Measurements from ENCODE around the gene CNBD2. TPM values are rescaled to one million over a fixed set of nuclear protein-coding genes. Genes with fewer than 3 reads are reported as not detected.
A peak's percentile ranks its signal among the peaks of the same experiment; 100 is the strongest.
"Not testable (repeated sequence)": the region's sequence is repeated elsewhere in the genome, so short reads cannot be mapped to it uniquely, and the experiment has no call there.

Gene CNBD2
- polyA plus RNA-seq, 3 donors, result 8.0 to 11.3 (median 9.3) TPM

DNA sequence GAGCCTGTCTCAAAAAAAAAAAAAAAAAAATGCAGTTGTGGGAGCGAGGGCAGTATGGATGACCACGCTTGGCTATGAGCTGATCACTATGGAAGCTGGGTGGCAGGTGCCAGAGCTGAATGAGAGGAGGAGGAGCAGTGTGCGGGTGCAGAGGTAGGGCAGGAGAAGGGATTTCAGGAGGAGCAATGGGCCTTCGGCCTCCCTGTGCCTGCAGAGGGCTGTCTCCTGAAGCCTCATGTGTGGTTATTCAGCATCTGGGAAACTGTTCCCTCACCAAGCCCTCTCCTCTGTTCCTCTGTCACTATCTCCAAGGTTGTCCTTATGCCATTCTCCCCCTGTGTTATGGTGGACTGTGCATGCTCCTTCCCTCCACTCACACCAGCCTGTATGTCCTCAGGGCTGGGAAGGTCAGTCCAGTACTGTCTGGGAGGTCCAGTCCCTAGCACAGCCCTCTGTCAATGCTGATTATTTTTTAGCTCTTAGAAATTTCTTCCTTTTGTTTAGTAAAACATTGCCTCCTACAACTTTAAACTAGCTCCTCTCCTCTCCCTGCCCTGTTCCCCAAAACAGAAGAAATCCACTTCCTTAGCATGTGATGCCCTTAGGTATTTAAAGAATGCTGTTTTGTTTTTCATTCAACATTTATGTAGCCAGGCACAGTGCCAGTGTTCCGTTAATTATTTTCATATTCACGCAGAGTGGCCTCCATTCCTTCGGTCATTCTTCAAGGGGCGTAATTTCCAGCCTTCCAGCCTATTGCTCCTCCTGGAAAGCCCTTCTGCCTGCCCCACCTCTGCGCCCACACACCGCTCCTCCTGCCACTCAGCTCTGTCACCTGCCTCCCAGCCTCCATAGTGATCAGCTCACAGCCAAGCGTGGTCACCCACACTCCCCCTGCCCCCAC lies 48.9 kb downstream of the CNBD2 start:
- H3K9me3 Mint-ChIP-seq, result peaks cover 0 to 1% (median 0%) of the 10 kb centered on the region in 7 donors
- peaks cover 7 to 14% (median 9%) of the 10 kb centered on the region in 3 donors for H3K27me3 Mint-ChIP-seq (ENCODE audit: low read depth in 3 of 3)
- H4K20me1 ChIP-seq (ENCODE audit: insufficient read depth, low read length), result no peaks in the 10 kb centered on the region
- intact Hi-C loops (cut with micrococcal nuclease), result no loop called here
- DNase-seq, result no peak
- no peaks in the 10 kb centered on the region for H3K36me3 ChIP-seq (replicated peaks in 1 of 2; ENCODE audit: control insufficient read depth in 1 of 2, insufficient read depth in 2 of 2, low read length in 2 of 2)
- H3K4me3 Mint-ChIP-seq, result no peak overlapping the region
- WGBS (ENCODE audit: insufficient coverage), result 93% methylated on average over 6 of the region's 11 CpGs
- H3K4me1 Mint-ChIP-seq, result no peaks in the 10 kb centered on the region
- no peaks in the 10 kb centered on the region for H3K36me3 Mint-ChIP-seq
- no peak overlapping the region for H3K4me2 ChIP-seq (replicated peaks; ENCODE audit: extremely low read depth, low read length, poor library complexity, severe bottlenecking)
- H3K4me1 ChIP-seq (ENCODE audit: control insufficient read depth in 1 of 2, insufficient read depth in 2 of 2, low read length in 2 of 2), result no peaks in the 10 kb centered on the region
- TF ChIP-seq, protein P1, sequence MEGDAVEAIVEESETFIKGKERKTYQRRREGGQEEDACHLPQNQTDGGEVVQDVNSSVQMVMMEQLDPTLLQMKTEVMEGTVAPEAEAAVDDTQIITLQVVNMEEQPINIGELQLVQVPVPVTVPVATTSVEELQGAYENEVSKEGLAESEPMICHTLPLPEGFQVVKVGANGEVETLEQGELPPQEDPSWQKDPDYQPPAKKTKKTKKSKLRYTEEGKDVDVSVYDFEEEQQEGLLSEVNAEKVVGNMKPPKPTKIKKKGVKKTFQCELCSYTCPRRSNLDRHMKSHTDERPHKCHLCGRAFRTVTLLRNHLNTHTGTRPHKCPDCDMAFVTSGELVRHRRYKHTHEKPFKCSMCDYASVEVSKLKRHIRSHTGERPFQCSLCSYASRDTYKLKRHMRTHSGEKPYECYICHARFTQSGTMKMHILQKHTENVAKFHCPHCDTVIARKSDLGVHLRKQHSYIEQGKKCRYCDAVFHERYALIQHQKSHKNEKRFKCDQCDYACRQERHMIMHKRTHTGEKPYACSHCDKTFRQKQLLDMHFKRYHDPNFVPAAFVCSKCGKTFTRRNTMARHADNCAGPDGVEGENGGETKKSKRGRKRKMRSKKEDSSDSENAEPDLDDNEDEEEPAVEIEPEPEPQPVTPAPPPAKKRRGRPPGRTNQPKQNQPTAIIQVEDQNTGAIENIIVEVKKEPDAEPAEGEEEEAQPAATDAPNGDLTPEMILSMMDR (IDR thresholded peaks at IDR 0.05), result no peak
- no peaks in the 10 kb centered on the region for H3K27me3 ChIP-seq (ENCODE audit: control insufficient read depth in 2 of 2, insufficient read depth in 2 of 2, low read length in 2 of 2)
- H3K4me3 ChIP-seq (replicated peaks in 1 of 3; ENCODE audit: low read depth in 2 of 3, low read length in 3 of 3), result no peak overlapping the region
- no peaks in the 10 kb centered on the region for H3K9me3 ChIP-seq (replicated peaks in 1 of 2; ENCODE audit: control insufficient read depth in 1 of 2, insufficient read depth in 1 of 2, low read length in 2 of 2)
- no peak overlapping the region for H3K27ac ChIP-seq (ENCODE audit: low read depth in 1 of 2, low read length in 2 of 2)
- no peak overlapping the region for H3K9ac ChIP-seq (ENCODE audit: insufficient read depth, low read length, poor library complexity, severe bottlenecking)
- no peaks in the 10 kb centered on the region for H3K79me2 ChIP-seq (ENCODE audit: insufficient read depth, low read length)
- H3K27ac Mint-ChIP-seq, result peak overlapping the region in 1 of 7 donors; percentile 64
- no peak overlapping the region for H2AFZ ChIP-seq (ENCODE audit: insufficient read depth, low read depth, low read length, poor library complexity, severe bottlenecking)

DNA sequence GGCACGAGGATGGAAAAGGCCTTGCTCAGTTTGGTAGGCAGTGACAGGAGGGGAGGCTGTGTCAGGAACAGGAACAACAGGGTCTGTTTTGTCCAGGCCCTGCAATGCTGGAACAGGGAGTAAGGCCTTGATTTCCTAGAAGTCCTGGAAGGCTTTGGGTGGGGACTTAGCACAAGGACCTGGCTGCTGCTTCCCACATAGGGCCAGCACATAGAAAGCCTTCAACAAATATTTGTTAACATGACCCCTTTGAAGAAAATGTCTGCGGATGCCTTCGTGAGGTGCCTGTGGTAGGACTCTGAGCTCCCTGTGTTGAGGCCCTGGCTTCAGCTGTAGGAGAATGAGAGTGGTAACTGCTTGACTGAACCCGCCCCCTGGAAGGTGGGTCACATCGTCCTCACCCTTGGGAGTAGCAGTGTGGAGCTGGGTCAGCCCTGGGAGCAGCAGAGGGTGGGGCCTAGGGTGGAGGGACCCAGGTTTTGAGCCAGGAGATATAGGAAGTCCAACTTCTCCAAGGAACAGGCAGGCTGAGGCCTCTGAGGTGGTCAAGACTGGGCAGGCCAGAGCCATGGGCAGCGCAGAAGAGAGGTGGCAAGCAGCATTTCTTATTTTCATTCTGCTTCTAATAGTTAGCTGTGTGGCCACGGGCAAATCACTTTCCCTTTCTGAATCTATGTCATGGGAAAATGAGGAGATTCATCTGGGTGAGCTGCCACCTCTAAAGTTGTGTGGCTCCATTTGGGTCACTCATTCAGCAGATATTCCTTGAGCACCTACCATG lies 50.0 kb downstream of the CNBD2 start:
- no peak overlapping the region for H3K4me3 ChIP-seq (replicated peaks in 1 of 3; ENCODE audit: low read depth in 2 of 3, low read length in 3 of 3)
- no peaks in the 10 kb centered on the region for H3K27me3 ChIP-seq (ENCODE audit: control insufficient read depth in 2 of 2, insufficient read depth in 2 of 2, low read length in 2 of 2)
- Mint-ChIP-seq H3K27ac (no peak overlapping the region), H3K27me3 (ENCODE audit: low read depth in 3 of 3) (peaks cover 2 to 11% (median 6%) of the 10 kb centered on the region in 3 donors), H3K4me3 (no peak overlapping the region), H3K36me3 (no peaks in the 10 kb centered on the region), H3K4me1 (no peaks in the 10 kb centered on the region), H3K9me3 (no peaks in the 10 kb centered on the region)
- no peaks in the 10 kb centered on the region for H3K79me2 ChIP-seq (ENCODE audit: insufficient read depth, low read length)
- WGBS (ENCODE audit: insufficient coverage), result 98% methylated on average over 6 of the region's 7 CpGs
- intact Hi-C loops (cut with micrococcal nuclease), result no loop called here
- no peaks in the 10 kb centered on the region for H3K36me3 ChIP-seq (replicated peaks in 1 of 2; ENCODE audit: control insufficient read depth in 1 of 2, insufficient read depth in 2 of 2, low read length in 2 of 2)
- TF ChIP-seq, protein P1 (IDR thresholded peaks at IDR 0.05), result no peak
- H4K20me1 ChIP-seq (ENCODE audit: insufficient read depth, low read length), result no peaks in the 10 kb centered on the region
- no peaks in the 10 kb centered on the region for H3K9me3 ChIP-seq (replicated peaks in 1 of 2; ENCODE audit: control insufficient read depth in 1 of 2, insufficient read depth in 1 of 2, low read length in 2 of 2)
- H3K4me2 ChIP-seq (replicated peaks; ENCODE audit: extremely low read depth, low read length, poor library complexity, severe bottlenecking), result no peak overlapping the region
- no peaks in the 10 kb centered on the region for H3K4me1 ChIP-seq (ENCODE audit: control insufficient read depth in 1 of 2, insufficient read depth in 2 of 2, low read length in 2 of 2)
- no peak overlapping the region for H3K27ac ChIP-seq (ENCODE audit: low read depth in 1 of 2, low read length in 2 of 2)
- no peak for DNase-seq
- no peak overlapping the region for H2AFZ ChIP-seq (ENCODE audit: insufficient read depth, low read depth, low read length, poor library complexity, severe bottlenecking)
- no peak overlapping the region for H3K9ac ChIP-seq (ENCODE audit: insufficient read depth, low read length, poor library complexity, severe bottlenecking)

- H3K27ac Mint-ChIP-seq; H3K36me3 Mint-ChIP-seq; intact Hi-C loops (cut with micrococcal nuclease); H3K27me3 ChIP-seq (ENCODE audit: control insufficient read depth in 2 of 2, insufficient read depth in 2 of 2, low read length in 2 of 2); H3K4me2 ChIP-seq (replicated peaks; ENCODE audit: extremely low read depth, low read length, poor library complexity, severe bottlenecking); H3K9me3 ChIP-seq (replicated peaks in 1 of 2; ENCODE audit: control insufficient read depth in 1 of 2, insufficient read depth in 1 of 2, low read length in 2 of 2); H3K79me2 ChIP-seq (ENCODE audit: insufficient read depth, low read length); H2AFZ ChIP-seq (ENCODE audit: insufficient read depth, low read depth, low read length, poor library complexity, severe bottlenecking); H3K27ac ChIP-seq (ENCODE audit: low read depth in 1 of 2, low read length in 2 of 2); H3K9ac ChIP-seq (ENCODE audit: insufficient read depth, low read length, poor library complexity, severe bottlenecking); H3K4me3 Mint-ChIP-seq; H4K20me1 ChIP-seq (ENCODE audit: insufficient read depth, low read length); H3K36me3 ChIP-seq (replicated peaks in 1 of 2; ENCODE audit: control insufficient read depth in 1 of 2, insufficient read depth in 2 of 2, low read length in 2 of 2); H3K4me1 ChIP-seq (ENCODE audit: control insufficient read depth in 1 of 2, insufficient read depth in 2 of 2, low read length in 2 of 2); H3K4me1 Mint-ChIP-seq; H3K9me3 Mint-ChIP-seq; DNase-seq; H3K4me3 ChIP-seq (replicated peaks in 1 of 3; ENCODE audit: low read depth in 2 of 3, low read length in 3 of 3): not testable (repeated sequence)
- WGBS (ENCODE audit: insufficient coverage), result 98% methylated on average over 6 of the region's 7 CpGs
- H3K27me3 Mint-ChIP-seq (ENCODE audit: low read depth in 3 of 3), result peaks cover 7 to 11% (median 7%) of the 10 kb centered on the region in 3 donors
Observed at GRCh38 chr20:36026131-36026530, 57.7 kb downstream of the CNBD2 start.

All from CD14-positive monocyte (primary cell).